IMR-90 (cell line): Measurements from ENCODE around the gene SLC9C2.

Experiments
- CEBPB ChIP-seq: IDR thresholded peaks from 2 replicates; pipeline ENCODE4 v1.6.1; 2012; ENCODE audit warnings: low read depth, low read length, improper control_type of control experiment
- CTCF ChIP-seq: conservative IDR thresholded peaks from 2 replicates; pipeline ENCODE4 v1.5.1; 2012; ENCODE audit warnings: mild to moderate bottlenecking, low read depth, low read length, improper control_type of control experiment
- POLR2A ChIP-seq: IDR thresholded peaks from 2 replicates; pipeline ENCODE4 v1.6.1; 2012; ENCODE audit warnings: mild to moderate bottlenecking, low read depth, low read length
- RAD21 ChIP-seq: IDR thresholded peaks from 2 replicates; pipeline ENCODE4 v1.6.1; 2012; ENCODE audit warnings: low read length, improper control_type of control experiment
- RCOR1 ChIP-seq: IDR thresholded peaks from 2 replicates; pipeline ENCODE4 v1.6.1; 2012; ENCODE audit warnings: mild to moderate bottlenecking, low read length, improper control_type of control experiment; ENCODE audit not compliant: insufficient replicate concordance

- TF ChIP-seq POLR2A (no peak), RAD21 (no peak), CTCF (no peak), CEBPB (no peak), RCOR1 (no peak)
Measured at GRCh38 chr1:173470608-173471007, 132.3 kb downstream of the SLC9C2 start.
